CD4-positive, alpha-beta T cell treated with Interleukin-6 at 100 ng/mL for 8 hours (primary cell): ENCODE data around the gene SCAND1.

ENCODE experiments used
- DNase-seq: peaks from one replicate; pipeline ENCODE4 v3.0.0-alpha.2; 2020; ENCODE audit warnings: mixed read lengths, low spot score

The SCAND1 gene

DNA sequence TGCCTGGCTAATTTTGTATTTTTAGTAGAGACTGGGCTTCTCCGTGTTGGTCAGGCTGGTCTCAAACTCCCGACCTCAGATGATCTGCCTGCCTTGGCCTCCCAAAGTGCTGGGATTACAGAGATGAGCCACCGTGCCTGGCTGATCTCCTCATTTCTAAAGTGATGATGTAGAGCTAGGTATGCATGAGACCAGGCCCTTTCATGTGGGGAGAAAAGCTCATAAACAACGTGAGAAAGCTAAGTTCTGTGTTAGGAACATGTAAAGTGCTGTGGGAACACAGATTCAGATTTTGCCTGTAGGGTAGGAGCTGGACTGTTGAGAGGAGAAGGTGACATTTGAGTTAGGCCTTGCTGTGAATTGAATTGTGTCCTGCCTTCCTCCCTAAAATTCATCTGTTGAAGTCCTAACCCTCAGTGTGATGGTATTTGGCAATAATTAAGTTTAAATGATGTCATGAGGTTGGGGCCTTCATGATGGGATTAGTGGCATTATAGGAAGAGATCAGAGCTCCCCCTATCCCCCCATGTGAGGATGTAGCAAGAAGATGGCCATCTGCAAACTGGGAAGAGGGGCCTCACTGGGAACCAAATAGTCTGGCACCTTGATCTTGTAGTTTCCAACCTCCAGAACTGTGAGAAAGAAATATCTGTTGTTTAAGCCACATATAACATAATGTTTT, 49.2 kb downstream of the SCAND1 start:
- no peak for DNase-seq

DNA sequence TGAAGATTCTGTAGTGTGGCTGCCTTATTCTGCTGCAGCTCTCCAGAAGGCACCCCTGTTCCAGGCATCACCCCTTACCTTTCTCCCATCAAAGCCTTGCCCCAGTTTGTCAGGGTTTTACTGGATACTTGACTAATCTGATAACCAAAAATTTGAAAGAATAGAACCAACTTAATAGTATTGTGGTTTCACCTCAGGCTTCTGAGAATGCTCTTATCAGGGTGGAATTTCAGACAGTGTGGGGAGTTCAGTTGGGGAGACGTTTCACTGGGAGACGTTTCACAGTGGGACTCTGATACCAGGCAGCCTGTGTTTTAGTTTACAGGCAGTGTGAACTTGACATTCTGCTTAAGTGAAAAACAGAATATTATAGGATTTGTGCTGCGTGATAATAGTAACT, 50.5 kb downstream of the SCAND1 start:
- no peak for DNase-seq
